GM21526 (cell line): ENCODE data around the gene SLC52A3.
"Not testable (repeated sequence)": the region's sequence is repeated elsewhere in the genome, so short reads cannot be mapped to it uniquely, and the experiment has no call there.

Experiments used
- ATAC-seq: cut with Tn5 transposase; IDR thresholded peaks from one replicate; pipeline ENCODE4 v1.9.1; 2021; ENCODE audit warnings: moderate library complexity; ENCODE audit not compliant: unreplicated experiment, low FRiP score

Gene SLC52A3

DNA sequence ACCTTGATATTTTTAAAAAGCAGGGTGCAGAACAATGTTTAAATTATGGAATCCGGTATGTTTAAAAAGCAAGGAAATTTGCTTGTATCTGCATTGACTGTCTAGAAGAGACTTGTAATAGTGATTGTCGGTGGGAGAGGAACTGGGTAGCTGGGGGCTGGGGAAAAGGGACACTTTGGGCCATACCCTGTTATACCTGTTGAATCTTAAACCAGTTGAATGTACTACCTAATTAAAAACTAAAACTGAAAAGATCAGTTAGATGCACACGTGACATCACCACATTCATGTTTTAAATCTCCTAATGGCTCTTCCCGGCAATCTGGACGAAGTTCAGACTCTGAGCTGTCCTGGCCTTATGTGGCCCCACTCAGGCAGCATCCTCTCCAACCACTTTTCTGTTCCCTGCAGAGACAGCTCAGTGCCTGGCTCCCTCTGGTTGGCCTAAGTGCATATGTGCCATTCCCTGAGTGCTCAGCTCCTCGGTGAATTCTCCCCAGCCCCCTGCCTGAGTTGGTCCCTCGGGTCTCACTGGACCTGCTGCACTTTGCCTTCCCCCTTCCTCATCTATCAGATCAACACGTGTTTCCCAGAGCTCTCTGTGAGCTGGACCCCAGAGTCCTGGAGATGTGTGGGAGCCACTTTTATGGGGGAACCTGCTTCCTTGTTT is 36.3 kb downstream of the SLC52A3 start:
- ATAC-seq: no peak

DNA sequence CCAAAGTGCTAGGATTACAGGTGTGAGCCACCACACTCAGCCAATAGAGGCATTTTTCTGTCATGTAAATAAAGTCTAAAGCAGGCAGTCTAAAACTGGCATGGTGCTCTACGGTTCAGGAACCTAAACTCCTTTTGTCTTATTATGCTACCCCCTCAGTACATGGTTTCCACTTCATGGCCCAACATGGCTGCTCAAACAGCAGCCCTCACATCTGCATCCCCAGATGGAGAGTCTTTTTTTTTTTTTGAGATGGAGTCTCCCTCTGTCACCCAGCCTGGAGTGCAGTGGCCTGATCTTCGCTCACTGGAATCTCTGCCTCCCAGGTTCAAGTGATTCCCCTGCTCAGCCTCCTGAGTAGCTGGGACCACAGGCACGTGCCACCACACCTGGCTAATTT is 38.3 kb downstream of the SLC52A3 start:
- no peak for ATAC-seq

DNA sequence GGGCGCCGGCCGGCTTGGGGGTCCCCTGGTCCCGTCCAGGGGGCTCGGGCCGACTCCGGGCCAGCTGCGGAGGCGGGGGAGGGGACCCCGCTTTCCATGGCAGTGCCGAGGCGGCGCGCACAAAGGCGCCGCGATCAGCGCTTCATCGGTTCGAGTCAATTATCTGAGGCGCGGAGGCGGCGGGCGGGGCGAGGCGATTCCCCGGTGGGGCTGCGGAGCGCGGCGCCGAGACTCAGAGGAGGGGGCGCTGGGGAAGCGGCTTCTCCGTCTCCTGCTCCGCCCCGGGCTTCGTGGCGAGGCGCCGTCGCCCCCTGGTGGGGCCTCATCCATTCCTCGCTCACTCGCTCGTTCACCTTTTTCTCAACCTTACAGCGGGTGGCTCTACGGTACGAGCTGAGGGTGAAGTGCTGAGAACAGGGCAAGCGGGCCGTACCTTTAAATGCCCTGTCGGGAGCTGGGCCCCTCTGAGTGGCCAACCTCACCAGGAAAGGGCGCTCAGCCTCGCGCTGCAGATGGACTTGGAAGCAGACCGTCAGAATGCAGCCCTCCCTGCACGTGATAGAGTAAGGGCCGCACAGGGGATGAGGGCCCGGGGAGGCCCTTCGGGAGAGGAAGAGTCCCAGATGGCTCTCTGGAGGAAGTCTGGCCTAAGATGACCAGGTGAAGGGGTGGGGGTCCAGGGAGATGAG is 39.9 kb downstream of the SLC52A3 start:
- no peak for ATAC-seq

DNA sequence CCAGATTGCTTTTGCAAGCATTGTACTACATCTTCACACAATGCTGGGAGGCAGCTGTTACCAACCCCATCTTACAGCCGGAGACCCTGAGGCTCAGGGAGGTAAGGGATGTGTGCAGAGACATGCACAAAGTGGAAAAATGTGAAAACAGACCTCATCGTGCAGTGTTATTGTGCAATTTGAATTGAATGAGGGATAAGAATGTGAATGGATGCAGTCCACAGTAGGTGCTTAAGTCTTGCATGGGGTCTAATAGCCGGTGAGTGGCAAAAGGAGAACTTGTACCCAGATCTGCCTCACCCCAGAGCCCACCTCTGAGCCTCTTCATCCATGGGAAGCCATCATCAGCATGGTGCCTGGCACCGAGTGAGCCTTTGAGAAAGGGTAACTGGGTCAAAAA is 42.1 kb downstream of the SLC52A3 start:
- no peak for ATAC-seq

DNA sequence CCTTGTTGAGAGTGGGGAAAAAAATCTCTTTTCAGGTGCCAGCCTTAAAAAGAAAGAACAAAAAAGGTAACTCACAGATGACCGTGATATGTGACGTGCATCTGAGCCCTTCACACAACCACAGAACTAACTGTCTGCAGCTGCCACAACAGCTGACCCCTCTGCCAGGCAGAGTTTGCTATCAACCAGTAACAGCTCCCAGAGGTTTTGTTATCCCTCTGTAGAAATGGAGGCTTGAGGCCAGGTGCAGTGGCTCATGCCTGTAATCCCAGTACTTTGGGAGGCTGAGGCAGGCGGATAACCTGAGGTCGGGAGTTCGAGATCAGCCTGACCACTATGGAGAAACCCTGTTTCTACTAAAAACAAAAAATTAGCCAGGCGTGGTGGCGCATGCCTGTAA is 42.8 kb downstream of the SLC52A3 start:
- ATAC-seq: no peak

DNA sequence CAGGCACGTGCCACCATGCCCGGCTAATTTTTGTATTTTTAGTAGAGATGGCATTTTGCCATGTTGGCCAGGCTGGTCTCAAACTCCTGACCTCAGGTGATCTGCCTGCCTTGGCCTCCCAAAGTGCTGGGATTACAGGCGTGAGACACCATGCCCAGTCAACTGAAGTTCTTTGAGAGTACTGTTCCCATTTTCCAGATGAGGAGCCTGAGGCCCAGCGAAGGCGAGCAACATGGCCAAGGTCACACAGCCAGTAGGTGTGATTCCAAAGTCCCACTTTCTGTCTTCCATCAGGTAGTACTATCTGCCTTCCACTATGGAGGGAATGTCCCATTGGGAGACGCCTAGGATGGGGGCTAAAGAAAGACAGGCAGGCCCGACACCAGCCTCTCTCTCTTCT is 43.5 kb downstream of the SLC52A3 start:
- not testable (repeated sequence) for ATAC-seq

DNA sequence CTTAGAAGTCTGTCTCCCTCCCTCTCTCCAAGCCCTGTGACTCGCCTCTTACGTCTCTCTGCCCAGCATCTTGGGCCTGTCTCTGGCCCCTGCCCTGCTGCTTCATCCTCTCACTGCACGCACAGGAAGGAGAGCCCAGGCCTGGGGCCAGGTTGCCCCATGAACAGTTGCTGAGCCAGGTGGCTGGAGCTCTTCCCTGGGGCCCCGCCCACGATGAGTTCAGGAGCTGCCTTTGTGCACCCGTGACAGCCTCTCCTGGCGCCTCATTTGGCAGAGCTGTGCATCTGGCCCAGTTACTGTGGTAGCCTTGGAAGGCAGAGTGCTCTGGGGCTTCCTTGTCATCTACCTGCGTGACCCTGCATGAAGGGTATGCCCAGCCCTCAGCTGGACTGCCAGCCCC is 44.5 kb downstream of the SLC52A3 start:
- ATAC-seq: no peak

DNA sequence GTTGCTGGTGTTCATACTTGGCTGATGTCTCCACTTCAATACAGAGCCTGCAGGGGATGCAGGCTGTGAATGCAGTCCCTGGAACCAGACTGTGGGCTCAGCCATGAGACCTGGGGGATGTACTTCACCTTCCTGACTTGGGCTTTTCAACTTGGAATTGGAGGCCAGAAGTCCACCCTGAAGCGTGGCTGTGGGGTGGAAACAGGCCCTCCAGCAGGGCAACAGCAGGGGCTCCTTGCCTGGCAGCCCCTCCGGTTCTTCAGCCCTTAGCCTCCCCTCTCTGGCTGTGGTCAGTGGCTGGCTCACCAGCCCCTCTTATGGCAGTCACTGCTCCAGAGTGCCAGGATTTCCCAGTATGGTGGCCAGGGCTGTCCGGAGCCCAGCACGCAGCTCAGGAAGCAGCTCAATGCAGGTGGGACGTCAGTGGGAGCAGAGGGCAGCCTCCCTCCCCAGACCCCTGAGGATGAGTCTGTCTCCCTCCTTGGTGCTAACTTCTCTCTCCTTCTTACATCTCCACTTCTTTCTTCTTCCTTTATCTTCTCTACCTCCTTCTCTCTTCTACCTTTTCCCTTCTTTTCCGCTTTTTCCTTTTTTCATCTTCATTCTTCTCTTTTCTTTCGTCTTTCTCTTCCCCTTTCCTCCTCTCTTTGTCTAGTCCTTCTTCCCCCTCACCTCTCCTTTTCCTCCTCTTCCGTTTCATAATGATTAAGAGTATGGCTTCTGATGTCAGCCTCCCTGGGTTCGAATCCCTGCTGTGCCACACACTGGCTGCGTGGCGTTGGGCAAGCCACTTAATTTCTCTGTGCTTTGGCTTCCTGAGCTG is 45.3 kb downstream of the SLC52A3 start:
- ATAC-seq: no peak

DNA sequence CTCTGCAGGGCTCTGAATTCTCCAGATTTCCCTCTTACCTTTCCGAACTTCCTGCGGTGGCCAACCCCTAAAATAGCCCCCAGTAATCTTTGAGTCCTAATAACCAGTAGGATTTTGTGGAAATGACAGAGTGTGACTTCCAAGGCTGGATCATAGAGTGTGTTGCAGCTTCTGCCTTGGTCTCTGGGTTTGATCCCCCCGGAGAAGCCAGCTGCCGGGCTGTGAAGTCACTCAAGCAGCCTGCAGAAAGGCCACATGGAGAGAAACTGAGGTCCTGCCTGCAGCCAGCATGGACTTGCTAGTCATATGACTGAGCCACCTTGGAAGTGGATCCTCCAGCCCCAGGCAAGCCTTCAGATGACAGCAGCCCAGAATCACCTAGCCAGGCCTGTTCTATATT is 46.4 kb downstream of the SLC52A3 start:
- no peak for ATAC-seq

DNA sequence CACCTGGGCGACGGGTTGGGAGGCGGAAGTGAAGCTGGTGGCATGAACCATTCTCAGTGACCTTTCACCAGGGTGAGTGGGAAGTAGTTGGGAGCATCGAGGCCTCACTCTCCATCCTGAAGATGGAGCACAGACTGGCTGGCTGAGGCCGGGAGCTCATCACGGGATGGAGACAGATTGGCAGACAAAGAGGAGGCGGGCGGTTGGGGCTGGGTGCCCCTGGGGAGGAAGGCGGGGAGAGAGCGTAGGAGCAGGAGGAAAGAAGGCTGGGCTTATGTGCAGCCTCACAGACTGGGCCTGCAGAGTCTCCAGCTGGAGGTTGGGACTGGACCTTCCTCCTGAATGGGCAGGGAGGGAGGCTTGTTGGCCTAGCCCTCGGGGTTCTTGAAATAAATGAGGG is 48.5 kb downstream of the SLC52A3 start:
- ATAC-seq: no peak

DNA sequence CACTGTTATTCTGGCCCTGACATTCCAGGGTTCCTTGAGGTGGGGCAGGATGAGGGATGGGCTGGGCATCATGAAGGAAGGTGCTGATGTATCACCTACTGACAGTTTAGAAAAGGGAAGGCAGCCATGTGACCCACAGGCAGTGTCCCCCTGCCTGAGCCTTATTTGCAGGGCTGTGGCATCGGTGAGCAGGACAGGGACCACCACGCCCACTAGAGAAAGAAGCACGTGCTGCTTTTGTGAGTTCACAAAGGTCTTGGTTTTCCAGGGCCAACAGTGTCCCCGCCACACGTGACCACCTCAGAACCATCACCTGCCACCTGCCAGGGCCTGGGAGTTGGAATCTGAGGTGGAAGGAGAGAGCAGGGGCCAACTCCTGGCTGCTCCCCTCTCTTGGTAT is 49.2 kb downstream of the SLC52A3 start:
- no peak for ATAC-seq

DNA sequence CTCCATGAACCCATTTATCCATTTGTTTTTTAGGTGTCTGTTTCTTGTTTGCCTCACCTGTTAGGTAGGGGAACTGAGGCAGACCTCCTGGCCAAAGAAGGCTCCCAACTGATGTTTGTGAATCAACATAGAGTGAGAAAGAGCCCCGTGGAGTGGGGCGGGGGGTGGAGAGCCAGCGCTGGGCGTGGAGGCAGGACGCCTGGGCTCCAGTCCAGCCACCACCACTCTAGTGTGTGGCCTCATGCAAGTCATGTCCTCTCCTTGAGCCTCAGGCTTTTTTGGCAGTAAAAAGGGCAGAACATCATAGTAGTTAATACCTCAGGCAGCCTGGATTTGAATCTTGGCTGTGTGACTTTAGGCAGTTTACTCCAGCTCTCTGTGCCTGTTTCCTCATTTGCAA is 50.5 kb downstream of the SLC52A3 start:
- ATAC-seq: no peak

DNA sequence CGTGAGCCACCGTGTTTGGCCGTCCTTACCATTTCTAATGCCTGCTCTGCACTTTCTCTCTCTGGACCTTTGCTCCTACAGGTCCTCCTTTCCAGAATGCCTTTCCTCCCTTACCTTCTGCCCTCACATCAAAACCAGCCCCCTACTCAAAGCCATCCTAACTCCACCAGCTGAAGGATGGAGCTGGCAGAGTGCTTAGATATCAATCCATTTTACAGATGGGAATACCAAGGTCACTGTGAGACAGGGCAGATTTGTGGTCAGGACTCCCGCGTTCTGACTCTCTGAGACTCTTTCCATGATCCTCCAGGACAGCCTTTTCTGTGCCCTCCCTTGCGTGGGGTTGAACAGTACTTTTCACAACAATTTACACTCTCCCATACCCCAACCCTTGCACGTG is 51.0 kb downstream of the SLC52A3 start:
- ATAC-seq: no peak

DNA sequence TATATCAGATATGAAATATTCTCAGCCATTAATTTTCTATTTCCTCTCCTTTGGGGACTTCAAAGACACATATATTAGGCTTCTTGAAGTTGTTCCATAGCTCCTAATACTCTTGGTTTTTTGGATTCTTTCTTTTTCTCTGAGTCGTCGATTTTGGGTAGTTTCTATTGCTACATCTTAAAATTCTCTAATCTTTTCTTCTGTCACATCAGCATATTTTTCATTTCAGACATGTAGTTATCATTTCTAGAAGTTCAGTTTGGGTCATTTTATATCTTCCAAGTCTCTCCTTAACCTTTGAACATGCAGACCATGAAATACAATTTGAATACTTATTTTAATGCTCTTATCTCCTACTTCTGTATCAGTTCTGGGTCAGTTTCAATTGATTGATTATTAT is 53.8 kb downstream of the SLC52A3 start:
- ATAC-seq: no peak

DNA sequence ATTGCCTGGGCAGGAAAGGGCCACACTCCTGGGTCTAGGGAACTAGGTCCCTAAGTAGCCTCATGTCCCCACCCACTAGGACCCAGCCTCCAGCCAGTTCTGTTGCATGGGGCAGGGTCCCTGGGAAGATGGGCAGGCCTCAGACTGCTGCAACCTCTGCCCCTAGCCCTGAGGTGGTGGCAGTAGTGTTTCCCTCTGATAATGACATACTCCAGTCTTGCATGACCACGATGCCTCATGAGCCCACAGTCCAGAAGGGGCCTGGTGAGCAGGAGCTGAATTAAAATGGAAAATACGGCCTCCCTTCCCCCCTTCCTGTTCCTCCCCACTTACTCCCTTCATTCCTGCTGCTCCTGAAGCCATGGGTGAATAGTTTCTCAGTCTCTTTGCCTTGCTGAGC is 56.7 kb downstream of the SLC52A3 start:
- no peak for ATAC-seq

DNA sequence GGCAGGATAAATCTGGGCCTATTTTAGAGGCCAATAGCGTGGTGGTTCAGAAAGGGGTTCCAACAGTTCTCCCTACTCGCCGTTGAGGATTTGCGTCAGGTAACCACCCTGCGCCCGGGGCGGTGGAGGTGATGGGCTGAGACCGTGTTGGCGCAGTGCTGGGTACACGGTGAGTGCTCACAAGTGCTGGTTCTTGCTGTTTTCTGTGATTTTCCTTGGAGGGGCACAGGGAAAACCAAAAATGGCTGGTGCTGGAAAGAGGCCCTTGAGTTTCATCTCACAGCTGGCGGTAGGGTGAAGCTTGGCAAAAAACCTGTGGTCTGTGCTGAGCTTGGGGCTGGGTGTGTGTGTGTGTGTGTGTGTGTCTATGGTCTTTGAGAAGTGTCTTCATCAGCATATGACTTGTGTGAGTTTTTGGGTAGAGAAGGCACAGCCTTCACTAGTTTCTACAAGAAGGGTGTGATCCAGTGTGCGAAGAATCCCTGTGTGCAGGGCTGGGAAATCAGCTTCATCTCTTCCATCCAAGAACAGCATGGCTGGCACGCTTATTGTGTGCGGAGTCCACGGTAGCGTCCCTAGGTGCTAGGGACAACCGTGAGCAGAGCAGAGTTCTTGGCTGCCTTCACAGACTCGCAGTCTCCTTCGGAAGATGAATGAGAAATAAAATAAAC is 57.4 kb downstream of the SLC52A3 start:
- ATAC-seq: no peak
